Activated CD8-positive, alpha-beta memory T cell treated with anti-CD3 and anti-CD28 coated beads, Interleukin-2, amount 50 U/mL, for 48 hours (primary cell): ENCODE data around the gene COIL.
A peak's percentile ranks its signal among the peaks of the same experiment; 100 is the strongest.
"Not testable (repeated sequence)": the region's sequence is repeated elsewhere in the genome, so short reads cannot be mapped to it uniquely, and the experiment has no call there.

Experiments used
- DNase-seq: peaks from one replicate; pipeline ENCODE4 v3.0.0-alpha.2; 2020

COIL gene

GRCh38 chr17:56977673-56978395, 17.0 kb upstream of the COIL start, which contains the start of gene SCPEP1:
Gene SCPEP1, plus strand, starts transcription at chr17:56978131. Its CDS starts 29 bp downstream, at chr17:56978160.
- peak; percentile 90 for DNase-seq

- DNase-seq = no peak
Observed at GRCh38 chr17:56976941-56977608, 16.2 kb upstream of the COIL start.

GRCh38 chr17:56975656-56976055, 14.8 kb upstream of the COIL start:
- no peak for DNase-seq

- no peak for DNase-seq
Observed at GRCh38 chr17:56974055-56974454, 13.2 kb upstream of the COIL start.

- no peak for DNase-seq
Observed at GRCh38 chr17:56973520-56973919, 12.7 kb upstream of the COIL start.

GRCh38 chr17:56972111-56972730, 11.4 kb upstream of the COIL start:
- no peak for DNase-seq

- no peak for DNase-seq
Observed at GRCh38 chr17:56970974-56971373, 10.1 kb upstream of the COIL start.

- DNase-seq = no peak
Observed at GRCh38 chr17:56966338-56966737, 5.5 kb upstream of the COIL start.

- not testable (repeated sequence) for DNase-seq
Observed at GRCh38 chr17:56965681-56966080, 4.8 kb upstream of the COIL start.

- not testable (repeated sequence) for DNase-seq
Observed at GRCh38 chr17:56965241-56965640, 4.4 kb upstream of the COIL start.

GRCh38 chr17:56956992-56957391, 3.9 kb downstream of the COIL start:
- DNase-seq = no peak

- no peak for DNase-seq
Observed at GRCh38 chr17:56949595-56949994, 11.3 kb downstream of the COIL start.

GRCh38 chr17:56948491-56948890, 12.4 kb downstream of the COIL start:
- no peak for DNase-seq

- no peak for DNase-seq
Observed at GRCh38 chr17:56947741-56948140, 13.1 kb downstream of the COIL start.

GRCh38 chr17:56945938-56946505, 14.8 kb downstream of the COIL start:
- DNase-seq = no peak

- DNase-seq = no peak
Observed at GRCh38 chr17:56943505-56944125, 17.2 kb downstream of the COIL start.

- DNase-seq = no peak
Observed at GRCh38 chr17:56939869-56940484, 20.9 kb downstream of the COIL start.

GRCh38 chr17:56938206-56938605, 22.6 kb downstream of the COIL start:
- DNase-seq = not testable (repeated sequence)

- DNase-seq = no peak
Observed at GRCh38 chr17:56937687-56938086, 23.2 kb downstream of the COIL start.

- DNase-seq = no peak
Observed at GRCh38 chr17:56936697-56937322, 24.0 kb downstream of the COIL start.

- DNase-seq = no peak
Observed at GRCh38 chr17:56935461-56935860, 25.4 kb downstream of the COIL start.

- no peak for DNase-seq
Observed at GRCh38 chr17:56934280-56934679, 26.6 kb downstream of the COIL start.
